Tibial nerve (tissue), 4 donors: ENCODE data around the gene RCAN2.

Experiments used
- EP300 ChIP-seq, 2 donors: sonication (generic); formaldehyde crosslinking; IDR thresholded peaks; one replicate each; pipeline ENCODE4 v1.6.1; 2017; ENCODE audit warnings: antibody characterized with exemption in 2 of 2, mild to moderate bottlenecking in 1 of 2
- POLR2A ChIP-seq, 2 donors: fragments of 450-650 bp; IDR thresholded peaks; one replicate each; pipeline ENCODE4 v1.6.1; 2017; ENCODE audit warnings: antibody characterized with exemption in 2 of 2, mild to moderate bottlenecking in 2 of 2, moderate library complexity in 2 of 2
- TF ChIP-seq, protein P1 (sequence below), 5 experiments: fragments of 200-600 bp in 3 of 5; fragments of 450-650 bp in 2 of 5; sonication (generic) in 3 of 5; IDR thresholded peaks; one replicate each; pipeline ENCODE4 v1.5.1; 2016 to 2019; ENCODE audit warnings: antibody characterized with exemption in 5 of 5, mild to moderate bottlenecking in 3 of 5, moderate library complexity in 2 of 5

- TF ChIP-seq, protein P1, sequence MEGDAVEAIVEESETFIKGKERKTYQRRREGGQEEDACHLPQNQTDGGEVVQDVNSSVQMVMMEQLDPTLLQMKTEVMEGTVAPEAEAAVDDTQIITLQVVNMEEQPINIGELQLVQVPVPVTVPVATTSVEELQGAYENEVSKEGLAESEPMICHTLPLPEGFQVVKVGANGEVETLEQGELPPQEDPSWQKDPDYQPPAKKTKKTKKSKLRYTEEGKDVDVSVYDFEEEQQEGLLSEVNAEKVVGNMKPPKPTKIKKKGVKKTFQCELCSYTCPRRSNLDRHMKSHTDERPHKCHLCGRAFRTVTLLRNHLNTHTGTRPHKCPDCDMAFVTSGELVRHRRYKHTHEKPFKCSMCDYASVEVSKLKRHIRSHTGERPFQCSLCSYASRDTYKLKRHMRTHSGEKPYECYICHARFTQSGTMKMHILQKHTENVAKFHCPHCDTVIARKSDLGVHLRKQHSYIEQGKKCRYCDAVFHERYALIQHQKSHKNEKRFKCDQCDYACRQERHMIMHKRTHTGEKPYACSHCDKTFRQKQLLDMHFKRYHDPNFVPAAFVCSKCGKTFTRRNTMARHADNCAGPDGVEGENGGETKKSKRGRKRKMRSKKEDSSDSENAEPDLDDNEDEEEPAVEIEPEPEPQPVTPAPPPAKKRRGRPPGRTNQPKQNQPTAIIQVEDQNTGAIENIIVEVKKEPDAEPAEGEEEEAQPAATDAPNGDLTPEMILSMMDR (IDR thresholded peaks at IDR 0.05): no peak
- TF ChIP-seq POLR2A (IDR thresholded peaks at IDR 0.05) (no peak), EP300 (IDR thresholded peaks at IDR 0.05) (no peak)
These were observed 203.6 kb downstream of the RCAN2 start for GRCh38 chr6:46287681-46288080.
